Adrenal gland (tissue), 12 donors: ENCODE measurements around the gene PRRG3. TPM values are rescaled to one million over a fixed set of nuclear protein-coding genes. Genes with fewer than 3 reads are reported as not detected.

ENCODE experiments used
- DNase-seq, 7 donors: peaks; one replicate each; pipeline ENCODE4 v3.0.0-alpha.2; 2019 to 2020
- H3K27ac ChIP-seq, 5 donors: fragments of 200-600 bp; sonication (generic) in 4 of 5; 1 replicate in 3 of 5; 2 replicates in 2 of 5; pipeline versions ENCODE4 v1.5.1 to v1.8.0; 2016 to 2020; ENCODE audit warnings: mild to moderate bottlenecking in 1 of 5
- H3K27me3 ChIP-seq: fragments of 200-600 bp; 2 replicates; pipeline ENCODE4 v1.8.0; 2021
- H3K36me3 ChIP-seq, 2 donors: fragments of 200-600 bp; replicated peaks in 1 of 2; 1 replicate in 1 of 2; 2 replicates in 1 of 2; pipeline versions ENCODE4 v1.5.1 to v1.8.0; 2018 to 2022
- H3K4me1 ChIP-seq, 2 donors: fragments of 200-600 bp; replicated peaks in 1 of 2; 1 replicate in 1 of 2; 2 replicates in 1 of 2; pipeline versions ENCODE4 v1.5.1 to v1.8.0; 2018 to 2021
- H3K4me3 ChIP-seq, 4 donors: fragments of 200-600 bp; sonication (generic) in 3 of 4; one replicate each; pipeline ENCODE4 v1.5.1; 2016 to 2018
- H3K9me3 ChIP-seq, 3 donors: fragments of 200-600 bp; sonication (generic) in 1 of 3; replicated peaks in 1 of 3; 1 replicate in 2 of 3; 2 replicates in 1 of 3; pipeline versions ENCODE4 v1.5.1 to v1.8.0; 2016 to 2021
- POLR2A ChIP-seq, 2 donors: fragments of 450-650 bp; IDR thresholded peaks; one replicate each; pipeline ENCODE4 v1.6.1; 2017; ENCODE audit warnings: antibody characterized with exemption in 2 of 2, mild to moderate bottlenecking in 2 of 2, moderate library complexity in 1 of 2
- WGBS, 4 donors: extraction: QIAGEN DNeasy Blood & Tissue Kit in 2 of 4; methylation state at CpG; one replicate each; pipeline versions ENCODE4 v1.1.5 to v1.1.7; 2013 to 2017; 5-methylcytosine and 5-hydroxymethylcytosine counted together
- intact Hi-C, 2 donors: fragments of 100-400 bp; cut with DNase I; formaldehyde crosslinking; loops; one replicate each; pipeline versions ENCODE4 v1.14.1 to v1.15.0; 2022 to 2023
- polyA plus RNA-seq, 3 donors: library from polyadenylated mRNA; stranded (reverse); fragments of 200-250 nt in 2 of 3; fragments of 350-450 nt in 1 of 3; fragmentation: Illumina TruSeq in 1 of 3; extraction: RNeasy Lipid Tissue Mini Kit (QIAGEN cat#74804) in 1 of 3; gene quantifications; one replicate each; pipeline ENCODE4 v1.2.3, GENCODE V29; 2013 to 2014
- total RNA-seq, 9 donors: library from RNA; depleted of rRNA in 4 of 9; stranded (reverse); fragments of >200 nt in 4 of 9; fragments of 120-200 nt in 1 of 9; fragmentation: NEBNext Ultra II Directional in 1 of 9; extraction: Animal tissue kit (Norgen Biotek cat#: 25700) in 1 of 9; gene quantifications; one replicate each; pipeline versions ENCODE4 v1.1.0 to v1.2.4, GENCODE V29; 2013 to 2023
- TF ChIP-seq, protein P1 (sequence below), 6 experiments: fragments of 450-650 bp in 4 of 6; fragments of 200-600 bp in 2 of 6; sonication (generic) in 1 of 6; IDR thresholded peaks; 1 replicate in 5 of 6; 2 replicates in 1 of 6; pipeline versions ENCODE4 v1.5.1 to v1.8.0; 2016 to 2021; ENCODE audit warnings: antibody characterized with exemption in 6 of 6, mild to moderate bottlenecking in 2 of 6, moderate library complexity in 1 of 6
- donor health status: healthy with polysubstance abuse.
- donor health status: Bipolar disorder and iron deficiency.
- donor health status: DM: yes; HTN: yes; CAD: no.
- donor health status: DM: no; HTN: no; CAD: no.
- donor health status: DM: no; HTN: no; CAD: no.
- donor health status: DM: yes; HTN: yes; CAD: no.

PRRG3 gene
- total and polyA plus RNA-seq, 12 donors = under 0.01 to 8.7 (median 0.26) TPM; not detected in 1

- Histone ChIP-seq H3K27ac (no peak overlapping the region), H3K4me3 (no peak overlapping the region), H3K27me3 (no peaks in the 10 kb centered on the region), H3K36me3 (no peaks in the 10 kb centered on the region), H3K4me1 (no peaks in the 10 kb centered on the region), H3K9me3 (no peaks in the 10 kb centered on the region)
- TF ChIP-seq POLR2A (IDR thresholded peaks at IDR 0.05) = no peak
- TF ChIP-seq, protein P1, sequence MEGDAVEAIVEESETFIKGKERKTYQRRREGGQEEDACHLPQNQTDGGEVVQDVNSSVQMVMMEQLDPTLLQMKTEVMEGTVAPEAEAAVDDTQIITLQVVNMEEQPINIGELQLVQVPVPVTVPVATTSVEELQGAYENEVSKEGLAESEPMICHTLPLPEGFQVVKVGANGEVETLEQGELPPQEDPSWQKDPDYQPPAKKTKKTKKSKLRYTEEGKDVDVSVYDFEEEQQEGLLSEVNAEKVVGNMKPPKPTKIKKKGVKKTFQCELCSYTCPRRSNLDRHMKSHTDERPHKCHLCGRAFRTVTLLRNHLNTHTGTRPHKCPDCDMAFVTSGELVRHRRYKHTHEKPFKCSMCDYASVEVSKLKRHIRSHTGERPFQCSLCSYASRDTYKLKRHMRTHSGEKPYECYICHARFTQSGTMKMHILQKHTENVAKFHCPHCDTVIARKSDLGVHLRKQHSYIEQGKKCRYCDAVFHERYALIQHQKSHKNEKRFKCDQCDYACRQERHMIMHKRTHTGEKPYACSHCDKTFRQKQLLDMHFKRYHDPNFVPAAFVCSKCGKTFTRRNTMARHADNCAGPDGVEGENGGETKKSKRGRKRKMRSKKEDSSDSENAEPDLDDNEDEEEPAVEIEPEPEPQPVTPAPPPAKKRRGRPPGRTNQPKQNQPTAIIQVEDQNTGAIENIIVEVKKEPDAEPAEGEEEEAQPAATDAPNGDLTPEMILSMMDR (IDR thresholded peaks at IDR 0.05) = no peak
- no peak for DNase-seq
- 57 to 90% (median 67%) methylated on average over 10 to 13 of the region's 13 CpGs for WGBS, 4 donors
- intact Hi-C loops = no loop called here
These were observed 8.9 kb downstream of the PRRG3 start for GRCh38 chrX:151704041-151704663.

GRCh38 chrX:151708821-151709220 is 13.6 kb downstream of the PRRG3 start:
- no peak overlapping the region for H3K4me3 ChIP-seq
- H3K36me3 ChIP-seq = no peaks in the 10 kb centered on the region
- TF ChIP-seq POLR2A (IDR thresholded peaks at IDR 0.05) = no peak
- TF ChIP-seq, protein P1 (IDR thresholded peaks at IDR 0.05) = no peak
- no peak for DNase-seq
- H3K27me3 ChIP-seq = no peaks in the 10 kb centered on the region
- WGBS, 4 donors = 77 to 87% (median 82%) methylated on average over 7 of the region's 7 CpGs
- intact Hi-C loops = no loop called here
- no peak overlapping the region for H3K27ac ChIP-seq
- H3K4me1 ChIP-seq = no peaks in the 10 kb centered on the region
- no peaks in the 10 kb centered on the region for H3K9me3 ChIP-seq

DNA sequence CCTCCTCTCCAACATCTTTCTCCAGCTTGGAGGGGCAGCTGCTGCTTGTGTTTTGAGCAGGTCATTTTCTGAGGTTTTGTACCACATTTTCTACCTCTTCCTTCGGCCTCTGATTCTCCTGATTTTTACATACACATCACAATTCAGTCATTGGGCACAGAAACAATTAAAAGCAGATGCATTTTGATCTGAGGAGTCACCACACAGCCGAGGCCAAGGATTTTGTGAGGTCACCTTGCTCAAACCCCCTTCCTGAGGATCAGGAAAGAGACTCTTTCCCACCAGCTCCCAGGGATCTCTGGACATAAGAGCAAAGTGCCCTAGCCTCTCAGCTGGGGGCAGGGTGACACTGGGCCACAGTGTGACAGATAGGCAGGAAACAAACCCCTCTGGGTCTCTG is 15.2 kb downstream of the PRRG3 start:
- DNase-seq = no peak

GRCh38 chrX:151711154-151711553 is 15.9 kb downstream of the PRRG3 start:
- intact Hi-C loops = no loop called here
- DNase-seq = no peak
- Histone ChIP-seq H3K4me3 (no peak overlapping the region), H3K4me1 (no peaks in the 10 kb centered on the region), H3K27me3 (peaks cover 2% of the 10 kb centered on the region), H3K9me3 (no peaks in the 10 kb centered on the region), H3K36me3 (no peaks in the 10 kb centered on the region), H3K27ac (no peak overlapping the region)
- 33 to 69% (median 49%) methylated on average over 3 to 5 of the region's 5 CpGs for WGBS, 4 donors
- TF ChIP-seq, protein P1 (IDR thresholded peaks at IDR 0.05) = no peak
- TF ChIP-seq POLR2A (IDR thresholded peaks at IDR 0.05) = no peak

More for the DNA sequence above, 15.2 kb downstream of the PRRG3 start:
- Histone ChIP-seq H3K9me3 (no peaks in the 10 kb centered on the region), H3K4me3 (no peak overlapping the region), H3K4me1 (no peaks in the 10 kb centered on the region), H3K27ac (no peak overlapping the region), H3K36me3 (no peaks in the 10 kb centered on the region), H3K27me3 (no peaks in the 10 kb centered on the region)
- intact Hi-C loops = no loop called here
- TF ChIP-seq, protein P1 (IDR thresholded peaks at IDR 0.05) = no peak
- no peak for TF ChIP-seq POLR2A (IDR thresholded peaks at IDR 0.05)
- 41 to 79% (median 59%) methylated on average over 2 of the region's 2 CpGs for WGBS, 4 donors
